HepG2 (cell line): ENCODE measurements around the gene TMEM225B. TPM values are rescaled to one million over a fixed set of nuclear protein-coding genes. Genes with fewer than 3 reads are reported as not detected.

Experiments used
- ADNP ChIP-seq: sonication (generic); formaldehyde crosslinking; IDR thresholded peaks from 2 replicates; pipeline ENCODE4 v1.4.0; 2020; ENCODE audit warnings: missing genetic modification reagents
- ARHGAP35 ChIP-seq: sonication (generic); formaldehyde crosslinking; IDR thresholded peaks from 2 replicates; pipeline ENCODE4 v1.9.0; 2022; ENCODE audit warnings: mild to moderate bottlenecking, inconsistent platforms, moderate library complexity, missing genetic modification reagents, borderline replicate concordance
- ARNTL ChIP-seq: sonication (generic); formaldehyde crosslinking; IDR thresholded peaks from 2 replicates; pipeline ENCODE4 v1.4.0; 2020; ENCODE audit warnings: mild to moderate bottlenecking, missing genetic modification reagents
- CBX5 ChIP-seq: sonication (generic); formaldehyde crosslinking; IDR thresholded peaks from 2 replicates; pipeline ENCODE4 v1.4.0; 2020; ENCODE audit warnings: missing genetic modification reagents, borderline replicate concordance
- CEBPG ChIP-seq: IDR thresholded peaks from 2 replicates; pipeline ENCODE4 v1.6.1; 2016
- FOXA3 ChIP-seq: IDR thresholded peaks from 2 replicates; pipeline ENCODE4 v1.6.1; 2016; ENCODE audit warnings: missing genetic modification reagents, missing compliant biosample characterization
- HDAC2 ChIP-seq: sonication (generic); formaldehyde crosslinking; IDR thresholded peaks from 2 replicates; pipeline ENCODE4 v1.4.0; 2020; ENCODE audit warnings: missing genetic modification reagents
- HNF4A ChIP-seq: sonication (generic); formaldehyde crosslinking; IDR thresholded peaks from 2 replicates; pipeline ENCODE4 v1.4.0; 2020; ENCODE audit warnings: missing genetic modification reagents
- IRF2 ChIP-seq: IDR thresholded peaks from 2 replicates; pipeline ENCODE4 v1.6.1; 2018; ENCODE audit warnings: missing genetic modification reagents, missing compliant biosample characterization
- MNT ChIP-seq: fragments of 450-650 bp; IDR thresholded peaks from 2 replicates; pipeline ENCODE4 v1.6.1; 2016
- PAX8 ChIP-seq: sonication (generic); formaldehyde crosslinking; IDR thresholded peaks from 2 replicates; pipeline ENCODE4 v1.8.0; 2022; ENCODE audit warnings: mild to moderate bottlenecking, missing genetic modification reagents, borderline replicate concordance
- TCF7L2 ChIP-seq: IDR thresholded peaks from 2 replicates; pipeline ENCODE4 v1.6.1; 2011; ENCODE audit warnings: mild to moderate bottlenecking, low read depth, low read length, moderate library complexity
- ZFP82 ChIP-seq: sonication (generic); formaldehyde crosslinking; IDR thresholded peaks from 2 replicates; pipeline ENCODE4 v1.5.1; 2020; ENCODE audit warnings: mild to moderate bottlenecking, missing genetic modification reagents, borderline replicate concordance
- ZMAT5 ChIP-seq: sonication (generic); formaldehyde crosslinking; IDR thresholded peaks from 2 replicates; pipeline ENCODE4 v1.5.0; 2020; ENCODE audit warnings: mild to moderate bottlenecking, low read depth, missing genetic modification reagents, borderline replicate concordance
- ZMYM3 ChIP-seq: sonication (generic); formaldehyde crosslinking; IDR thresholded peaks from 2 replicates; pipeline ENCODE4 v1.5.1; 2020; ENCODE audit warnings: mild to moderate bottlenecking, missing genetic modification reagents
- ZNF33A ChIP-seq: sonication (generic); formaldehyde crosslinking; IDR thresholded peaks from 2 replicates; pipeline ENCODE4 v1.5.1; 2020; ENCODE audit warnings: missing genetic modification reagents, mild to moderate bottlenecking, moderate library complexity, borderline replicate concordance
- ZNF414 ChIP-seq: sonication (generic); formaldehyde crosslinking; IDR thresholded peaks from 2 replicates; pipeline ENCODE4 v1.5.0; 2020; ENCODE audit warnings: missing genetic modification reagents
- ZNF496 ChIP-seq: sonication (generic); formaldehyde crosslinking; IDR thresholded peaks from 2 replicates; pipeline ENCODE4 v1.8.1; 2023; ENCODE audit warnings: mild to moderate bottlenecking, moderate library complexity, missing genetic modification reagents; ENCODE audit not compliant: insufficient replicate concordance
- ZNF776 ChIP-seq: sonication (generic); formaldehyde crosslinking; IDR thresholded peaks from 2 replicates; pipeline ENCODE4 v1.4.0; 2020; ENCODE audit warnings: mild to moderate bottlenecking, missing genetic modification reagents
- ZNF781 ChIP-seq: sonication (generic); formaldehyde crosslinking; IDR thresholded peaks from 2 replicates; pipeline ENCODE4 v1.5.1; 2020; ENCODE audit warnings: borderline replicate concordance, mild to moderate bottlenecking, missing genetic modification reagents; ENCODE audit errors: not compliant biosample characterization
- polyA plus RNA-seq, 8 experiments: library from polyadenylated mRNA; depleted of rRNA in 3 of 8; stranded (reverse) in 7 of 8; unstranded in 1 of 8; fragments of >200 nt; fragmentation: Illumina TruSeq in 4 of 8; extraction: Trizol in 4 of 8; gene quantifications; 2 replicates each; pipeline versions ENCODE4 v1.2.1 to v1.2.3, GENCODE V29; 2011 to 2016; ENCODE audit warnings: low read depth in 4 of 8, missing spikeins in 1 of 8, mixed read lengths in 1 of 8; ENCODE audit not compliant: insufficient read depth in 1 of 8
- total RNA-seq, 5 experiments: library from RNA; depleted of rRNA; stranded (reverse); fragments of >200 nt; fragmentation: Illumina TruSeq; extraction: Trizol; gene quantifications; 2 replicates each; pipeline ENCODE4 v1.2.3, GENCODE V29; 2016; ENCODE audit warnings: low read depth in 1 of 5
- TF ChIP-seq, protein P1 (sequence below): sonication (generic); formaldehyde crosslinking; conservative IDR thresholded peaks from 2 replicates; pipeline ENCODE4 v1.5.0; 2020; ENCODE audit warnings: missing genetic modification reagents
- TF ChIP-seq, protein P2 (sequence below): sonication (generic); formaldehyde crosslinking; IDR thresholded peaks from 2 replicates; pipeline ENCODE4 v1.8.0; 2022; ENCODE audit warnings: missing genetic modification reagents, mild to moderate bottlenecking, borderline replicate concordance
- TF ChIP-seq, protein P3 (sequence below): sonication (generic); formaldehyde crosslinking; IDR thresholded peaks from 2 replicates; pipeline ENCODE4 v1.4.0; 2020; ENCODE audit warnings: missing genetic modification reagents

Gene TMEM225B
- total and polyA plus RNA-seq, 2 of the 13 experiments (the other 11 are each of a cell fraction or from before 2014, with no cell fraction given) = 0.78 to 0.95 TPM

- TF ChIP-seq ARNTL (CRISPR knock-in tag) (no peak), ZFP82 (CRISPR knock-in tag) (peak; percentile 81; the same call in 1 of the 2 replicates), ZNF776 (CRISPR knock-in tag) (peak; percentile 64; the same call in 1 of the 2 replicates), ZNF781 (CRISPR knock-in tag) (peak; percentile 62), ZMAT5 (CRISPR knock-in tag) (no peak), ZNF414 (CRISPR knock-in tag) (no peak), PAX8 (CRISPR knock-in tag) (no peak), FOXA3 (CRISPR knock-in tag) (no peak), HDAC2 (no peak; the same call in 1 of the 2 replicates), TCF7L2 (no peak), HNF4A (CRISPR knock-in tag) (peak; percentile 2; the same call in 1 of the 2 replicates), ARHGAP35 (peak; percentile 79; the same call in 1 of the 2 replicates), ZMYM3 (CRISPR knock-in tag) (no peak; the same call in 1 of the 2 replicates), ZNF496 (CRISPR knock-in tag) (no peak), CBX5 (CRISPR knock-in tag) (peak; percentile 51; the same call in 1 of the 2 replicates), MNT (no peak), ZNF33A (CRISPR knock-in tag) (0 out of 2 replicates have a peak, but pooled peaks have one; percentile 70), ADNP (no peak), IRF2 (CRISPR knock-in tag) (no peak), CEBPG (0 out of 2 replicates have a peak, but pooled peaks have one; percentile 2)
- TF ChIP-seq, protein P1, sequence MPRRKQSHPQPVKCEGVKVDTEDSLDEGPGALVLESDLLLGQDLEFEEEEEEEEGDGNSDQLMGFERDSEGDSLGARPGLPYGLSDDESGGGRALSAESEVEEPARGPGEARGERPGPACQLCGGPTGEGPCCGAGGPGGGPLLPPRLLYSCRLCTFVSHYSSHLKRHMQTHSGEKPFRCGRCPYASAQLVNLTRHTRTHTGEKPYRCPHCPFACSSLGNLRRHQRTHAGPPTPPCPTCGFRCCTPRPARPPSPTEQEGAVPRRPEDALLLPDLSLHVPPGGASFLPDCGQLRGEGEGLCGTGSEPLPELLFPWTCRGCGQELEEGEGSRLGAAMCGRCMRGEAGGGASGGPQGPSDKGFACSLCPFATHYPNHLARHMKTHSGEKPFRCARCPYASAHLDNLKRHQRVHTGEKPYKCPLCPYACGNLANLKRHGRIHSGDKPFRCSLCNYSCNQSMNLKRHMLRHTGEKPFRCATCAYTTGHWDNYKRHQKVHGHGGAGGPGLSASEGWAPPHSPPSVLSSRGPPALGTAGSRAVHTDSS = no peak
- TF ChIP-seq, protein P2, sequence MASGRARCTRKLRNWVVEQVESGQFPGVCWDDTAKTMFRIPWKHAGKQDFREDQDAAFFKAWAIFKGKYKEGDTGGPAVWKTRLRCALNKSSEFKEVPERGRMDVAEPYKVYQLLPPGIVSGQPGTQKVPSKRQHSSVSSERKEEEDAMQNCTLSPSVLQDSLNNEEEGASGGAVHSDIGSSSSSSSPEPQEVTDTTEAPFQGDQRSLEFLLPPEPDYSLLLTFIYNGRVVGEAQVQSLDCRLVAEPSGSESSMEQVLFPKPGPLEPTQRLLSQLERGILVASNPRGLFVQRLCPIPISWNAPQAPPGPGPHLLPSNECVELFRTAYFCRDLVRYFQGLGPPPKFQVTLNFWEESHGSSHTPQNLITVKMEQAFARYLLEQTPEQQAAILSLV = peak; percentile 39; the same call in 1 of the 2 replicates
- TF ChIP-seq, protein P3, sequence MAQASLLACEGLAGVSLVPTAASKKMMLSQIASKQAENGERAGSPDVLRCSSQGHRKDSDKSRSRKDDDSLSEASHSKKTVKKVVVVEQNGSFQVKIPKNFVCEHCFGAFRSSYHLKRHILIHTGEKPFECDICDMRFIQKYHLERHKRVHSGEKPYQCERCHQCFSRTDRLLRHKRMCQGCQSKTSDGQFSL (CRISPR knock-in tag) = peak; percentile 81
Measured at GRCh38 chr7:99558306-99559174, 39.5 kb upstream of the TMEM225B start, which contains the start of gene ZNF655 (continued).
